GM18505 (cell line): ENCODE measurements around the gene INKA1.

Source experiments
- ATAC-seq: cut with Tn5 transposase; IDR thresholded peaks from one replicate; pipeline ENCODE4 v1.9.1; 2021; ENCODE audit not compliant: unreplicated experiment
- POLR2A ChIP-seq: IDR thresholded peaks from 4 replicates; pipeline ENCODE4 v1.6.1; 2011; ENCODE audit warnings: borderline replicate concordance; ENCODE audit not compliant: insufficient read depth, insufficient read length; ENCODE audit errors: extremely low read depth

The INKA1 gene

GRCh38 chr3:49792371-49793150, 10.5 kb upstream of the INKA1 start:
- no peak for ATAC-seq
- no peak for TF ChIP-seq POLR2A

- TF ChIP-seq POLR2A, result no peak
- no peak for ATAC-seq
Measured at GRCh38 chr3:49793486-49794085, 9.5 kb upstream of the INKA1 start.

- TF ChIP-seq POLR2A, result no peak
- ATAC-seq, result no peak
Measured at GRCh38 chr3:49794431-49794830, 8.6 kb upstream of the INKA1 start.

- ATAC-seq, result no peak
- no peak for TF ChIP-seq POLR2A
Measured at GRCh38 chr3:49794926-49795905, 7.8 kb upstream of the INKA1 start.

- no peak for TF ChIP-seq POLR2A
- ATAC-seq, result no peak
Measured at GRCh38 chr3:49799105-49799504, 4.0 kb upstream of the INKA1 start.

- ATAC-seq, result no peak
- TF ChIP-seq POLR2A, result no peak
Measured at GRCh38 chr3:49799761-49800160, 3.3 kb upstream of the INKA1 start, which contains the start of gene CDHR4. TSS of gene CDHR4 (minus strand) at chr3:49799873. CDS start at chr3:49799812, 61 bp downstream.

GRCh38 chr3:49801160-49801559, 1.9 kb upstream of the INKA1 start:
- ATAC-seq, result no peak
- no peak for TF ChIP-seq POLR2A

GRCh38 chr3:49803465-49804140, 542 bp downstream of the INKA1 start:
- peak; percentile 8 for ATAC-seq
- peak; percentile 11 for TF ChIP-seq POLR2A

- no peak for ATAC-seq
- TF ChIP-seq POLR2A, result no peak
Measured at GRCh38 chr3:49804141-49805041, 1.3 kb downstream of the INKA1 start.

GRCh38 chr3:49805367-49805782, 2.3 kb downstream of the INKA1 start:
- ATAC-seq, result no peak
- no peak for TF ChIP-seq POLR2A

- no peak for ATAC-seq
- TF ChIP-seq POLR2A, result peak; percentile 51
Measured at GRCh38 chr3:49805897-49806701, 3.0 kb downstream of the INKA1 start.
